GM13977 (cell line): ENCODE measurements around the gene ATP1A4.

Experiments
- DNase-seq: peaks from one replicate; pipeline ENCODE4 v3.0.0; 2012; ENCODE audit warnings: low spot score
- in situ Hi-C: fragments of 300-500 bp; cut with MboI; formaldehyde crosslinking; loops from one replicate; pipeline ENCODE4 v1.12.0; 2022; ENCODE audit warnings: low sequenced_read_pairs, low pct_unique_long_range_greater_than_20kb, mixed read lengths, inconsistent platforms; ENCODE audit not compliant: unreplicated experiment
- TF ChIP-seq, protein P1 (sequence below): IDR thresholded peaks from 2 replicates; pipeline ENCODE4 v1.5.1; 2012; ENCODE audit warnings: mild to moderate bottlenecking, control low read depth; ENCODE audit not compliant: insufficient read depth; ENCODE audit errors: extremely low read depth, missing control alignments

Gene ATP1A4

DNA sequence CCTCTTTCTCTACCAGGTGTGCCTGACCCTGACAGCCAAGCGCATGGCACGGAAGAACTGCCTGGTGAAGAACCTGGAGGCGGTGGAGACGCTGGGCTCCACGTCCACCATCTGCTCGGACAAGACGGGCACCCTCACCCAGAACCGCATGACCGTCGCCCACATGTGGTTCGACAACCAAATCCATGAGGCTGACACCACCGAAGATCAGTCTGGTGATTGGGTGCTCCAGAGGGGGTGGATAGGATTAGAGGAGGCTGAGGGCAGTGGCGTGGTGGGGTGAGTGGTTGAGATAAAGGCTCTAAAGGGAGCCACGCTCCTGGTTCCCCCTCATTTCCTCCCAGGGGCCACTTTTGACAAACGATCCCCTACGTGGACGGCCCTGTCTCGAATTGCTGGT lies 22.8 kb upstream of the ATP1A4 start:
- no peak for DNase-seq
- in situ Hi-C loops: no loop called here
- TF ChIP-seq, protein P1, sequence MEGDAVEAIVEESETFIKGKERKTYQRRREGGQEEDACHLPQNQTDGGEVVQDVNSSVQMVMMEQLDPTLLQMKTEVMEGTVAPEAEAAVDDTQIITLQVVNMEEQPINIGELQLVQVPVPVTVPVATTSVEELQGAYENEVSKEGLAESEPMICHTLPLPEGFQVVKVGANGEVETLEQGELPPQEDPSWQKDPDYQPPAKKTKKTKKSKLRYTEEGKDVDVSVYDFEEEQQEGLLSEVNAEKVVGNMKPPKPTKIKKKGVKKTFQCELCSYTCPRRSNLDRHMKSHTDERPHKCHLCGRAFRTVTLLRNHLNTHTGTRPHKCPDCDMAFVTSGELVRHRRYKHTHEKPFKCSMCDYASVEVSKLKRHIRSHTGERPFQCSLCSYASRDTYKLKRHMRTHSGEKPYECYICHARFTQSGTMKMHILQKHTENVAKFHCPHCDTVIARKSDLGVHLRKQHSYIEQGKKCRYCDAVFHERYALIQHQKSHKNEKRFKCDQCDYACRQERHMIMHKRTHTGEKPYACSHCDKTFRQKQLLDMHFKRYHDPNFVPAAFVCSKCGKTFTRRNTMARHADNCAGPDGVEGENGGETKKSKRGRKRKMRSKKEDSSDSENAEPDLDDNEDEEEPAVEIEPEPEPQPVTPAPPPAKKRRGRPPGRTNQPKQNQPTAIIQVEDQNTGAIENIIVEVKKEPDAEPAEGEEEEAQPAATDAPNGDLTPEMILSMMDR: no peak

DNA sequence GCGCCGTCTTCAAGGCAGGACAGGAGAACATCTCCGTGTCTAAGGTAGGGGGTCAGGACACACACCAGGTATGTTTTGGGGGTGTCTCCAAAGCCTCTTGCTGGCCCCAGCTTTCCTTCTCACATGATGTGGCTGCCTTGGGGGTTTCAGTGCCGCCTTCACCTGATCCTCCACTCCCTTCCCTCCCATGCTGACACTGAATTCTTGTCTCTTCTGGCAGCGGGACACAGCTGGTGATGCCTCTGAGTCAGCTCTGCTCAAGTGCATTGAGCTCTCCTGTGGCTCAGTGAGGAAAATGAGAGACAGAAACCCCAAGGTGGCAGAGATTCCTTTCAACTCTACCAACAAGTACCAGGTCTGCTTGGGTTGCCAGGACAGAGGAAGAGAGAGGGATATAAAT lies 22.4 kb upstream of the ATP1A4 start:
- in situ Hi-C loops: no loop called here
- DNase-seq: no peak
- TF ChIP-seq, protein P1: no peak

DNA sequence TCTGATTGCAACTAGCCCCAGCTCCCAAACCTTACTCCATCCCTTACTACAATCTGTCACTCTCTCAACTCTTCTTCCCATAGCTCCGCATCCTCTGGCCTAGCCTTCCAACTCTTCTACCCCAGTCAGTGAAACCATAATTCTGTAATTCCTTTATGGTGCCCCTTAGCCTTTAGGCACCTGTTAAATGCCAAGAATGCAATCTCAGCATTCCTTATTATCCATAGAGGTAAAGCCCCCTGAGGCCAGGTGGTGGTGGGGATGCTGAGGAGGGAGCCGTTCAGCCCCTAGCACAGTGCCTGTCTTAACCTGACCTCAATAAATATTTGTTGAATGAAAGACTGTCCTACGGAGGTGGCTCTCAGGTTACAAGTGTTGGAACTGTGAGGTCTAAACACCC lies 21.8 kb upstream of the ATP1A4 start:
- in situ Hi-C loops: no loop called here
- TF ChIP-seq, protein P1: no peak

DNA sequence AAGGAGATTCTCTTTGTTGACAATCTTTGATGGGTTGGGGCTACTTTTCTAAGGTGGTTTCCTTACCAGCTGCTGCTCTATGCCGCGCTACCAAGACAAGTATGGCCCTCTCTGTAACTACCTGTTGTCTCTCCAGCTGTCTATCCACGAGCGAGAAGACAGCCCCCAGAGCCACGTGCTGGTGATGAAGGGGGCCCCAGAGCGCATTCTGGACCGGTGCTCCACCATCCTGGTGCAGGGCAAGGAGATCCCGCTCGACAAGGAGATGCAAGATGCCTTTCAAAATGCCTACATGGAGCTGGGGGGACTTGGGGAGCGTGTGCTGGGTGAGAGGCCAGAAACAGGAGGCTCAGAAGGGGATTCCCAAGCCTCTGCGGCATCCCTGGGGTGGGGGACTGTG lies 21.4 kb upstream of the ATP1A4 start:
- DNase-seq: no peak
- in situ Hi-C loops: no loop called here
- TF ChIP-seq, protein P1: no peak

More for the DNA sequence above, 21.8 kb upstream of the ATP1A4 start:
- no peak for DNase-seq

DNA sequence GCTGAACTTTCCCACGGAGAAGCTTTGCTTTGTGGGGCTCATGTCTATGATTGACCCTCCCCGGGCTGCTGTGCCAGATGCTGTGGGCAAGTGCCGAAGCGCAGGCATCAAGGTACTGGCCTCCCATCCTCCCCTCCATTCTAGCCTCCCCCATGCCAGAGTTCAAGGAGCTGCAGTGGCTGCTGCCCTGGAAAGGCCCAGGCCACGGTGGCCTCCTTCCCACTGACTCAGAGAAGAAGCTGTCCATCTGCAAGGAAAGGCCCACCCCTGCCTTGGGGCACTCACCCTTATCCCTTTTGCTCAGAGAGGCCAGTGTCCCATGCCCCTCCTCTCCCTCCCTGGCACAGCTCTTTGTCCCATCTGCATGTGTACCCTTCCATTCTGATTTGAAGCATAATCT lies 20.9 kb upstream of the ATP1A4 start:
- in situ Hi-C loops: no loop called here
- TF ChIP-seq, protein P1: no peak
- no peak for DNase-seq

DNA sequence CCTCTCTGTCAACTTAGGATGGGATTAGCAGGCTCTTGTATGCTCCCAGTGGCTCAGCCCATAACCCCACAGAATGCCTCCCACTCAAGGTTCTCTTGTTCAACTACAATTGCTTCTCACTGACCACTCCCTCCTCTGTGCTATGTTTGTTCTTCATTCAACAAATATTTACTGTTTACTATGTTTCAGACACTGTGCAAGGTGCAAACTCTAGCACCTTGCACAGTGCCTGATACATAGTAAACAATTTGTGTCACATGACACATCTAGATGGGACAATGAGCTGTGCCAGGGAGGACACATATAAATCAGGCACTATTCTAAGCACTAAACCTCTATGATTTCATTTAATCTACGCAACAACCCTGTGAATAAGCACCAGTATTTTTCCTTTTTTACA lies 20.5 kb upstream of the ATP1A4 start:
- TF ChIP-seq, protein P1: no peak
- no peak for DNase-seq
- in situ Hi-C loops: no loop called here

DNA sequence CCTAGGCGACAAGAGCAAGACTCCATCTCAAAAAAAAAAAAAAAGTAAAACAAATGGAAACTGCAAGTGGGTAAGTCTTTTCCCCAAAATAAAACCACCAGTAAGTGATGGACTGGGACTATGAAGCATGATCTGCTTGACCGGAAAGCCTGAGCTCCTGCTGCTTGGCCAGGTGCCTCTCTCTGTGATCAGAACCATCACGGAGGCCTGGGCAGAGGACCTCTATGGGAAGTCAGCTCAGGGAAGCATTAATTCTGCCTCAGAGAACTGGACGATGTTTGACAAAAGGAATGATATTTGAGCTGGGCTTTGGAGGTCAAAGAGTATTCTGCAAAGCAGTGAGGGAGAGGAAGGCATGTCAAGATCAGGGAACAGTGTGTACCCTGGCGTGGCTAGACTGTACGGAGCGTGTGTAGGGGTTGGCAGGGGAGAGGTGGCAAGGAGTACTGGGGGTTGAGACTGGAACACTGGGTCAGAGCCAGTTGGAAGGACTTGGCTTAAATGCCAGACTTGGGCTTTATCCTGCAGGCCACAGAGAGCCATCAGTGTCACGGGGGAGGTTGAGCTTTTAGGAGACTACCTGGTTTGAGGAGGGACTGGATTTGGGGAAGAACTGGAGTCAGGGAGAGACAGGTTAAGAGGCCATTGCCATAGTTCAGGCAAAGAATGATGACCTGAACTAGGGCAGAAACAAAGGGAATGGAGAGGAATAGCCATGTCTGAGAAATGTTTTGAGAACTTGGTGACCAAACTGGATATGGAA lies 19.4 kb upstream of the ATP1A4 start:
- in situ Hi-C loops: no loop called here

More for the DNA sequence above, 19.4 kb upstream of the ATP1A4 start:
- TF ChIP-seq, protein P1: no peak
- no peak for DNase-seq
